Measurements from ENCODE around the gene IKZF4.
A peak's percentile ranks its signal among the peaks of the same experiment; 100 is the strongest.

- peak; percentile 73 for TF ChIP-seq CTCF (conservative IDR thresholded peaks at IDR 0.05; ENCODE audit: low read length)
- no peak for TF ChIP-seq EZH2phosphoT487 (IDR thresholded peaks at IDR 0.05; ENCODE audit: borderline replicate concordance, low read depth, low read length)
These were observed 64.2 kb downstream of the IKZF4 start for GRCh38 chr12:56084958-56085543.
